WI38 (cell line): Measurements from ENCODE around the gene RPS14.
A peak's percentile ranks its signal among the peaks of the same experiment; 100 is the strongest.

Experiments used
- H3K4me3 ChIP-seq: 2 replicates; pipeline ENCODE4 v1.5.1; 2011; ENCODE audit warnings: low read depth, mild to moderate bottlenecking, control low read depth, low read length
- CTCF ChIP-seq: IDR thresholded peaks from 2 replicates; pipeline ENCODE4 v1.5.1; 2012; ENCODE audit warnings: low read depth, mild to moderate bottlenecking, control low read depth, low read length

The RPS14 gene

GRCh38 chr5:150492621-150493020, 43.1 kb upstream of the RPS14 start:
- no peak overlapping the region for H3K4me3 ChIP-seq
- TF ChIP-seq CTCF = no peak

GRCh38 chr5:150491876-150492275, 42.3 kb upstream of the RPS14 start:
- no peak for TF ChIP-seq CTCF
- H3K4me3 ChIP-seq = no peak overlapping the region

- H3K4me3 ChIP-seq = 0 out of 2 replicates have a peak overlapping the region, but pooled peaks have one; percentile 2
- no peak for TF ChIP-seq CTCF
Measured at GRCh38 chr5:150490754-150491153, 41.2 kb upstream of the RPS14 start.

- no peak overlapping the region for H3K4me3 ChIP-seq
- no peak for TF ChIP-seq CTCF
Measured at GRCh38 chr5:150490296-150490669, 40.7 kb upstream of the RPS14 start.

- TF ChIP-seq CTCF = no peak
Measured at GRCh38 chr5:150489360-150490295, 40.1 kb upstream of the RPS14 start.

GRCh38 chr5:150488519-150489359, 39.2 kb upstream of the RPS14 start:
- no peak for TF ChIP-seq CTCF
- peak overlapping the region; percentile 88 for H3K4me3 ChIP-seq

More at GRCh38 chr5:150489360-150490295, 40.1 kb upstream of the RPS14 start:
- peak overlapping the region; percentile 28 for H3K4me3 ChIP-seq
